GM12878 (cell line): ENCODE data around the gene WASHC2C. TPM values are rescaled to one million over a fixed set of nuclear protein-coding genes. Genes with fewer than 3 reads are reported as not detected.
"Not testable (repeated sequence)": the region's sequence is repeated elsewhere in the genome, so short reads cannot be mapped to it uniquely, and the experiment has no call there.

Source experiments
- ATAC-seq: fragments of 200-7000 bp; cut with Tn5 transposase; 3 replicates; pipeline ENCODE4 v1.9.1; 2020; ENCODE audit warnings: mild to moderate bottlenecking, moderate library complexity
- BruUV-seq: library from RNA; stranded (reverse); fragments of 400-500 nt; replicated peaks from 2 replicates; lab custom pipeline; 2021; lab: Mats Ljungman, UMichigan
- CTCF ChIA-PET: fragments of 300-600 bp; sonication (Branson Sonifier 250); formaldehyde crosslinking; extraction: SDS; loops from one replicate; lab custom pipeline; 2021; ENCODE audit warnings: inconsistent platforms; lab: Yijun Ruan, JAX
- POLR2A ChIA-PET: fragments of 350-600 bp; formaldehyde crosslinking; extraction: SDS; loops from one replicate; lab custom pipeline; 2021; ENCODE audit warnings: inconsistent platforms; lab: Charles Lee
- RAD21 ChIA-PET: fragments of 300-600 bp; sonication (Branson Sonifier 250); formaldehyde crosslinking; loops from one replicate; lab custom pipeline; 2023; ENCODE audit warnings: antibody characterized with exemption; ENCODE audit not compliant: unreplicated experiment; lab: Charles Lee
- SMC1A ChIA-PET: fragments of 300-600 bp; sonication (Branson Sonifier 250); formaldehyde crosslinking; loops from one replicate; lab custom pipeline; 2023; ENCODE audit not compliant: unreplicated experiment, uncharacterized antibody; lab: Charles Lee
- DNase-seq: peaks from one replicate; pipeline ENCODE4 v3.0.0-alpha.2; 2011; ENCODE audit warnings: low read depth, low spot score
- FAIRE-seq: peaks from 3 replicates; lab custom pipeline; 2011; peaks lifted over from hg19 to GRCh38; lab: Jason Lieb, UNC
- H2AFZ ChIP-seq: 2 replicates; pipeline ENCODE4 v1.6.0; 2011; ENCODE audit warnings: low read depth, low read length, control low read depth; ENCODE audit not compliant: control insufficient read depth
- H3K27ac ChIP-seq: 2 replicates; pipeline ENCODE4 v1.5.1; 2011; ENCODE audit warnings: control low read depth; ENCODE audit not compliant: control insufficient read depth, insufficient read depth
- H3K27me3 ChIP-seq, 2 experiments: replicated peaks in 1 of 2; 2 replicates each; pipeline versions ENCODE4 v1.6.0 to v1.6.1; 2011; ENCODE audit warnings: low read length in 1 of 2; ENCODE audit not compliant: control insufficient read depth in 2 of 2, insufficient read depth in 2 of 2
- H3K36me3 ChIP-seq, 2 experiments: 2 replicates each; pipeline ENCODE4 v1.5.1; 2011; ENCODE audit warnings: low read length in 1 of 2; ENCODE audit not compliant: control insufficient read depth in 2 of 2, insufficient read depth in 2 of 2
- H3K4me1 ChIP-seq: 2 replicates; pipeline ENCODE4 v1.6.1; 2011; ENCODE audit warnings: mild to moderate bottlenecking, low read length, moderate library complexity, mixed read lengths; ENCODE audit not compliant: control insufficient read depth, insufficient read depth
- H3K4me2 ChIP-seq: 2 replicates; pipeline ENCODE4 v1.6.0; 2011; ENCODE audit warnings: control low read depth; ENCODE audit not compliant: control insufficient read depth, insufficient read depth
- H3K4me3 ChIP-seq: fragments of 200-600 bp; sonication (generic); 2 replicates; pipeline ENCODE4 v1.5.1; 2016
- H3K79me2 ChIP-seq: 2 replicates; pipeline ENCODE4 v1.6.0; 2011; ENCODE audit warnings: low read length; ENCODE audit not compliant: control insufficient read depth, insufficient read depth
- H3K9ac ChIP-seq: 2 replicates; pipeline ENCODE4 v1.8.0; 2011; ENCODE audit warnings: low read length, control low read depth, mixed read lengths; ENCODE audit not compliant: control insufficient read depth, insufficient read depth
- H3K9me3 ChIP-seq: replicated peaks from 3 replicates; pipeline ENCODE4 v1.5.1; 2011; ENCODE audit warnings: mild to moderate bottlenecking, low read length; ENCODE audit not compliant: control insufficient read depth, insufficient read depth
- H4K20me1 ChIP-seq: 2 replicates; pipeline ENCODE4 v1.6.0; 2011; ENCODE audit not compliant: control insufficient read depth, insufficient read depth
- WGBS: methylation state at CpG from one replicate; pipeline ENCODE4 v1.1.6; 2016; ENCODE audit warnings: low lambda C conversion rate; ENCODE audit not compliant: insufficient replicate concordance, insufficient coverage; ENCODE audit errors: missing lambda C conversion rate; 5-methylcytosine and 5-hydroxymethylcytosine counted together
- in situ Hi-C: fragments of 300-500 bp; cut with MboI; formaldehyde crosslinking; loops from 9 replicates; pipeline ENCODE4 v1.14.3; 2018; ENCODE audit warnings: mixed read lengths
- intact Hi-C: fragments of 100-400 bp; cut with micrococcal nuclease; formaldehyde crosslinking; loops from one replicate; pipeline ENCODE4 v1.14.2; 2022; ENCODE audit not compliant: unreplicated experiment
- polyA plus RNA-seq, 11 experiments: library from polyadenylated mRNA; depleted of rRNA in 4 of 11; unstranded in 6 of 11; stranded (reverse) in 5 of 11; fragments of >200 nt; fragmentation: Nextera tagmentation in 4 of 11; fragmentation: Illumina TruSeq in 1 of 11; extraction: Ambion mirVana in 4 of 11; extraction: Trizol in 1 of 11; gene quantifications; 1 replicate in 1 of 11; 2 replicates in 10 of 11; pipeline versions ENCODE4 v1.2.1 to v1.2.3, GENCODE V29; 2011 to 2016; ENCODE audit warnings: inconsistent platforms in 2 of 11, missing spikeins in 2 of 11, low read depth in 1 of 11
- total RNA-seq, 4 experiments: library from RNA; depleted of rRNA in 3 of 4; stranded (reverse); fragments of >200 nt in 3 of 4; fragmentation: Illumina TruSeq in 1 of 4; extraction: Trizol in 1 of 4; gene quantifications; 2 replicates each; pipeline versions ENCODE4 v1.2.1 to v1.2.3, GENCODE V29; 2013 to 2021

Gene WASHC2C
- total and polyA plus RNA-seq, 10 of the 15 experiments (the other 5 are each of a cell fraction or from before 2014, with no cell fraction given) = 3.3 to 30.6 (median 22.9) TPM

- H4K20me1 ChIP-seq, H3K9me3 ChIP-seq, H3K27me3 ChIP-seq, BruUV-seq, intact Hi-C loops, H3K27ac ChIP-seq, CTCF ChIA-PET, H3K4me2 ChIP-seq, H3K4me1 ChIP-seq, DNase-seq, H3K79me2 ChIP-seq, POLR2A ChIA-PET, FAIRE-seq, H3K9ac ChIP-seq, H3K36me3 ChIP-seq, H2AFZ ChIP-seq, ATAC-seq, RAD21 ChIA-PET, in situ Hi-C loops, H3K4me3 ChIP-seq, SMC1A ChIA-PET: not testable (repeated sequence)
- 90% methylated on average over 5 of the region's 6 CpGs for WGBS
Observed at GRCh38 chr10:45790694-45791426, 63.8 kb downstream of the WASHC2C start.

- FAIRE-seq, H4K20me1 ChIP-seq, H3K79me2 ChIP-seq, H3K4me2 ChIP-seq, RAD21 ChIA-PET, H3K4me3 ChIP-seq, POLR2A ChIA-PET, H3K27ac ChIP-seq, ATAC-seq, H3K36me3 ChIP-seq, H3K4me1 ChIP-seq, DNase-seq, BruUV-seq, CTCF ChIA-PET, H3K9me3 ChIP-seq, H2AFZ ChIP-seq, H3K9ac ChIP-seq, H3K27me3 ChIP-seq, intact Hi-C loops, in situ Hi-C loops, SMC1A ChIA-PET: not testable (repeated sequence)
- 67% methylated on average over 1 of the region's 2 CpGs for WGBS
Observed at GRCh38 chr10:45794761-45795160, 67.7 kb downstream of the WASHC2C start.

GRCh38 chr10:45803060-45804010 is 76.3 kb downstream of the WASHC2C start:
- H3K36me3 ChIP-seq, in situ Hi-C loops, H3K4me2 ChIP-seq, H2AFZ ChIP-seq, H3K27ac ChIP-seq, CTCF ChIA-PET, H3K27me3 ChIP-seq, H3K4me1 ChIP-seq, H3K9me3 ChIP-seq, DNase-seq, POLR2A ChIA-PET, H3K79me2 ChIP-seq, H4K20me1 ChIP-seq, intact Hi-C loops, H3K9ac ChIP-seq, FAIRE-seq, BruUV-seq, H3K4me3 ChIP-seq, SMC1A ChIA-PET, ATAC-seq: not testable (repeated sequence)
- RAD21 ChIA-PET = interaction anchor here (0.6 kb wide), 1 partner anchor 336 kb away, joined by 3 read pairs; no protein-coding TSS in a partner anchor
- WGBS = 51% methylated on average over 13 of the region's 13 CpGs
